ENCODE results near the gene AXL. TPM values are rescaled to one million over a fixed set of nuclear protein-coding genes. Genes with fewer than 3 reads are reported as not detected.

AXL gene
- total and polyA plus RNA-seq, 2 of the 8 experiments (the other 6 are each of a cell fraction or from before 2014, with no cell fraction given): 35.3 to 51.0 TPM

GRCh38 chr19:41244117-41244516 lies 25.1 kb downstream of the AXL start:
- H3K4ac ChIP-seq (replicated peaks; ENCODE audit: insufficient read length, low read depth, low read length): no peak overlapping the region
- 94% methylated on average over 3 of the region's 4 CpGs; no CpG with 5 or more reads in 1 of the 2 experiments for WGBS, 2 experiments (ENCODE audit: extremely low coverage in 1 of 2, insufficient coverage in 1 of 2, insufficient read length in 1 of 2, insufficient replicate concordance in 2 of 2, low coverage in 1 of 2, low lambda C conversion rate in 2 of 2, missing lambda C conversion rate in 1 of 2)
- no peak overlapping the region for H2BK5ac ChIP-seq (ENCODE audit: low read depth, low read length)
- no peak overlapping the region for H3K23ac ChIP-seq (ENCODE audit: insufficient read length)
- no peak for FAIRE-seq
- H4K8ac ChIP-seq (ENCODE audit: extremely low read depth, insufficient read depth, low read length): no peak overlapping the region
- ChIA-PET POLR2A (ENCODE audit: partially characterized antibody) (interaction anchor here (1.2 kb wide), 1 partner anchor 21 kb away, joined by 3 read pairs; no protein-coding TSS in a partner anchor), CTCF (ENCODE audit: partially characterized antibody) (interaction anchor here (0.6 kb wide), 1 partner anchor 416 kb away, joined by 3 read pairs; no protein-coding TSS in a partner anchor)
- H4K5ac ChIP-seq (ENCODE audit: insufficient read length, low read depth, low read length): no peak overlapping the region
- H3K4me1 ChIP-seq (replicated peaks in 1 of 4; ENCODE audit: control insufficient read depth in 3 of 4, insufficient read depth in 4 of 4, low read length in 3 of 4): no peaks in the 10 kb centered on the region
- no peak overlapping the region for H3K14ac ChIP-seq (ENCODE audit: insufficient read length)
- H2BK120ac ChIP-seq (replicated peaks; ENCODE audit: low read depth, low read length): no peak overlapping the region
- no peak overlapping the region for H3K4me3 ChIP-seq (ENCODE audit: extremely low read depth in 1 of 4, insufficient read depth in 2 of 4, low read depth in 3 of 4, low read length in 4 of 4)
- no peak overlapping the region for H3K4me2 ChIP-seq (ENCODE audit: insufficient read depth in 1 of 2, low read depth in 2 of 2, low read length in 2 of 2)
- peaks cover 12% of the 10 kb centered on the region; the same call in 1 of the 2 replicates for H3K23me2 ChIP-seq (ENCODE audit: low read depth, low read length)
- H4K91ac ChIP-seq (replicated peaks; ENCODE audit: insufficient read length, low read length): no peak overlapping the region
- no peak for DNase-seq (ENCODE audit: low read depth in 1 of 2, low spot score in 2 of 2)
- no peak overlapping the region for H2AFZ ChIP-seq (ENCODE audit: low read length)
- H2BK12ac ChIP-seq (ENCODE audit: low read depth, low read length): no peak overlapping the region
- no peaks in the 10 kb centered on the region; a peak in 1 of 4 replicates for H3K9me3 ChIP-seq (ENCODE audit: insufficient read depth in 2 of 2, low read depth in 1 of 2, low read length in 1 of 2)
- no peaks in the 10 kb centered on the region; the same call in 1 of the 2 replicates for H3K79me1 ChIP-seq (ENCODE audit: low read depth, low read length)
- H2BK15ac ChIP-seq (ENCODE audit: low read length): no peak overlapping the region
- no peaks in the 10 kb centered on the region for H3K79me2 ChIP-seq (ENCODE audit: control insufficient read depth in 1 of 2, insufficient read depth in 2 of 2, low read length in 2 of 2)
- no peak overlapping the region for H3K56ac ChIP-seq (replicated peaks; ENCODE audit: insufficient read length, low read depth, low read length)
- no peak overlapping the region for H2AK5ac ChIP-seq (ENCODE audit: low read depth, low read length)
- H3K9ac ChIP-seq (replicated peaks in 1 of 4; ENCODE audit: extremely low read depth in 1 of 4, low read depth in 3 of 4, low read length in 3 of 4): no peak overlapping the region
- H3K27me3 ChIP-seq (replicated peaks in 1 of 4; ENCODE audit: control insufficient read depth in 3 of 4, extremely low read depth in 1 of 4, insufficient read depth in 3 of 4, low read length in 3 of 4): no peaks in the 10 kb centered on the region
- no peak overlapping the region for H2BK20ac ChIP-seq (ENCODE audit: low read length)
- peaks cover 0 to 5% of the 10 kb centered on the region in 2 experiments for H4K20me1 ChIP-seq (replicated peaks in 1 of 2; ENCODE audit: control insufficient read depth in 1 of 2, insufficient read depth in 2 of 2, low read length in 2 of 2)
- H3K36me3 ChIP-seq (ENCODE audit: control insufficient read depth in 2 of 4, insufficient read depth in 4 of 4, low read length in 3 of 4): peaks cover 13 to 57% (median 25%) of the 10 kb centered on the region in 4 experiments; a peak in 7 of 8 replicates
- no peak overlapping the region for H3K18ac ChIP-seq (ENCODE audit: extremely low read depth, low read length)
- no peak overlapping the region for H3K27ac ChIP-seq (ENCODE audit: low read depth, low read length)
- TF ChIP-seq CTCF (IDR thresholded peaks at IDR 0.05; ENCODE audit: control extremely low read depth in 1 of 3, insufficient read depth in 1 of 3, low read depth in 1 of 3, low read length in 3 of 3): no peak

Data from H1 (cell line).